HPDE6-E6E7 (cell line): ENCODE results near the gene HDAC1.
"Not testable (repeated sequence)": the region's sequence is repeated elsewhere in the genome, so short reads cannot be mapped to it uniquely, and the experiment has no call there.

Source experiments
- DNase-seq: peaks from one replicate; pipeline ENCODE4 v3.0.0; 2011; ENCODE audit warnings: missing footprints; ENCODE audit errors: extremely low spot score

HDAC1 gene

GRCh38 chr1:32349211-32349708 lies 57.4 kb downstream of the HDAC1 start:
- no peak for DNase-seq

DNA sequence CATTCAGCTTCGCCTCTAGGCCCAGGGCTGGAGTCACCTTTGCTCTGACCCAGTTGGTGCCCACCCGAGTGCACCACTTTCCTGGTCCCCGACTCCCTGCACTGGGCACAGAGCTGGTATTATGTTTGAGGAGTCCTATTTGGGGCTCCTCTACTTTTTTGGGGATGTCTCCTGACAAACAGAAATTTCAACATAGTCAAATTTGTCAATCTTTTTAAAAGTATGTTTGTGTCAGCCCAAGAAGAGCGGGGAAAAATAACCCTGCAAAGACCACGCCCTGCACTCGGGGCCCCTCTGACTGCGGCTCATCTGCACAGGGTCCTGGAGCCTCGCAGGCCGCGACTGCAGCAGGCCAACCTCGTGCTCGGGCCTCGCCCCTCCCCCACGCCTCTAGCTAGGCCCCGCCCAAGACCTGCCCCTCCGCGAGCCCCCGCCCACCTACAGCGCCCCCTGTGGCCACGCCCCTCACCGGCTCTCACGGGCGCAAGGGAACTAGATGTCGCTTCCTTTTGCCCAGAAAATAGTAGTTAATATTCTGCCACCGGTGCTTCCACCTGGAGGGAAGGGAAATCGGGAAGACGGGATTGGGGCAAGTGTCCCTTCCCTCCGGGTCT lies 59.0 kb downstream of the HDAC1 start:
- DNase-seq: peak; percentile 38

- DNase-seq: peak; percentile 93
These were observed 59.7 kb downstream of the HDAC1 start for GRCh38 chr1:32351399-32352238.

DNA sequence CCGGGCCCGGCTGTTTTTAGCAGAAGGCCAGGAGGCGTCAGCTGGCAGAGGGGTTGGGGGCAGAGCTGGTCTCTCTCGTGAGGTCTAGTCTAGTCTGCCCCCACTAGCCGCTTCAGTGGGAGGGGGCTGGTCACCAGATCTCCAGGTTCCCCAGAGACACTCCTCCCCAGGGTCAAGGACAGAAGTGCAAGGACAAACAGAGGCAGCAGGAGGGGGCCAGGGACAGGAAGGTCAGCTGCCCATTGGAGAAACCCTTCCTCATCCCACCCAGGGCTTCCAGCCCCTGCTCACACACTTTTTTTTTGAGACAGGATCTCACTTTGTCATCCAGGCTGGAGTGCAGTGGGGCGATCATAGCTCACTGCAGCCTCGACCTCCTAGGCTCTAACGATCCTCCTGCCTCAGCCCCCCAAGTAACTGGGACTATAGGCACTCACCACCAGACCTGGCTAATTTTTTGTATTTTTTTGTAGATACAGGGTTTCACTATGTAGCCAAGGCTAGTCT lies 60.4 kb downstream of the HDAC1 start:
- no peak for DNase-seq

DNA sequence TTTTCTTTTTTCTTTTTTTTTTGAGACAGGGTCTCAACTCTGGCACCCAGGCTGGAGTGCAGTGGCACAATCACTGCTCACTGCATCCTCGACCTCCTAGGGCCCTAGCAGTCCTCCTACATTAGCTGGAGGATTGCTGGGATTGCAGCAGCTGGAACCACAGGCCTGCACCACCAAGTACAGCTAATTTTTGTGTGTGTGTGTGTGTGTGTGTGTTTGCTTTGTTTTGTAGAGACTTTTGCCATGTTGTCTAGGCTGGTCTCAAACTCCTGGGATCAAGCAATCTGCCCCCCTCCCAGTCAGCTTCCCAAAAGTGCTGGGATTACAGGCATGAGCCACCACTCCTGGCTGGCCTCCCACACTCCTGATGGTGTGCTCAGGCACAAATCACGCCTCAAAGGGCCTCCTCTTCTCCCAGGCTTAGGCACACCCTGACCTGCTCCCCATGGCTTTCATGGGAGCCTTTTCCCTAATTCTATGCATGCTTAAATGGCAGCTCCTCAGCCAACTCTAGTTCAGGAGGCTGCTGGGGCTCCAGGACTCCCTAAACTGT lies 61.0 kb downstream of the HDAC1 start:
- DNase-seq: no peak

- no peak for DNase-seq
These were observed 61.5 kb downstream of the HDAC1 start for GRCh38 chr1:32353431-32353830.

DNA sequence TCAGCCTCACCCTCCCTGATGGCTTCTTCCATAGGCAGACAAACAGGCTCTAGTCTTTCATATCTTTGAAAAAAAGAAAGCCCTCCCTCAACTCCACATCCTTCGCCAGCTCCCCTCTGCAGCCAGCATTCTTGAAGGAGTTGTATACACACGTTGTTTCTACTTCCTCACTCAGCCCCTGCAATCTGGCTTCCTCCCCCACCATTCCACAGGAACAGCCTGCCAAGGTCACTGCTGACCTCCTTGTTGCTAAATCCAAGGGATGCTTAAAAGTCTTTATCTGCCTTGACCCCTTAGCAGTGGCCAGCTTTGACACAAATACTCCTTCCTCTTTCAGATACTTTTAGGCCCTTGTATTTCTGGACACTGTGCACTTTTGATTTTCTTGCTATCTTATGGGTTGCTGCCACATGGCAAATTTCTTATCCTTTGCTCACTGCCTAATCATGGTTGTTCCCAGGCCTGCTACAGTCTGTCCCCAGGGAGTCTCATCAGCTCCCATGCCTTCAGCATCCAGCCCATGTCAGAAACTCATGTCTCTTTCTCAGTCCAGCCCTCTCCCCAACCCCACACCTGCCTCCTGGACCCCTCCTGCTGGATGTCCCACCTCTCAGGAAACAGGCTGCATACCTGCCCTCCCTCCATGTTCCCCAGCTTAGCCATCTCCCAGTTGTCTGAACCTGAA lies 62.1 kb downstream of the HDAC1 start:
- no peak for DNase-seq

- not testable (repeated sequence) for DNase-seq
These were observed 63.9 kb downstream of the HDAC1 start for GRCh38 chr1:32355778-32356177.

GRCh38 chr1:32356478-32356877 lies 64.6 kb downstream of the HDAC1 start:
- DNase-seq: no peak

DNA sequence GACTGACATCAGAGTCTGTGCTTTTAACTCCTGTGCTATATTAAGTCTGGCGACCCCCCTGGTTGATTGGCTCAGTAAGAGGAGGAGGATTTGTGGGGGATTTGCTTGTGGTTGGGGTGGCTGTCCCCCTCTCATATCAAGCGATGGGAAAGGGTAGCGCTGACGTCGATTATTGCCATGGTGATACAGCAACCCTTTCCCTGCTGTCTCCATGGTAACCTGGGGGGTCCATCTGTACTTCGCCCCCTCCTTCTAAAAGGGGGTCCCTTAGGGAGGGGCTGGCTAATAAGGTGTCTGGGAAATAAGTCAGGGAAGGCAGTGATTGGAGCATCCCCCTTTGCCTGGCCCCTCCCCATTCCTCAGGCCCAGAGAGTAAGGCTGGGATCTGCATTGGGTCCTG lies 65.7 kb downstream of the HDAC1 start:
- no peak for DNase-seq

DNA sequence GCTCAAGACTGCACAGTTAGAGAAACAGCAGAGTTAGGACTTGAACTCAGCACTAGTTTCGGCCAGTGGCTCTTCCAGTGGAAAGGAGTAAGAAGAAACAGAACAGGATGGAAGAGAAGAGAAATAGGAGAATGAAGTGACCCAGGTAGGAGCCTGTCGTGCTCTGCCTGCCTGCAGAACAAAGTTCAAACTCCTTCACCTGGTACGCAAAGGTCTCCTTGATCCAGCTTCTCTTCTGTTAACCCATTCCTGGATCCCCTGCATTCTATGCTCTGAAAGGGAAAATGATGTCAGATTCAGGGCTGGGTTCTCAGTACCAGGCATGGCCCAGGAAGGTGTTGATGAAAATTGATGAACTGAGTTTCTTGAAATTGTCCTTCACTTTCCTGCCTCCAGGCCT lies 66.6 kb downstream of the HDAC1 start:
- no peak for DNase-seq

DNA sequence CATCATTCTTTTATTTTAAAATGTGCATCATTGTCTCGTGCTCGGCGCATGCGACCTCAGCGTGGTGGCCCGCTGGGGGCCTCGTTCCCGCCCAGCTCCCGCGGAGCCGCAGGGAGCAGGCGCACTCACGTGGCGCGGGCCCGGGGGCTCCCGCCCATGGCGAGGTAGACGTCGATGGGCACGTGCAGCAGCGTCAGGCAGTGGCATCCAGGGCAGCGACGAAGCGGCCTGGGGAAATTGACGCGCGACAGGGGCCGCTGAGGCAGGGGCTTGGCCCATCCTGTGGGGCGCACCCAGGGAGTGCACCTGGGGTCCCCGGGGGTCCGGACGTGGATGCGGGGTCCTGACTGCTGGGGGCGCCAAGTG lies 69.4 kb downstream of the HDAC1 start:
- DNase-seq: no peak

GRCh38 chr1:32361674-32362473 lies 70.0 kb downstream of the HDAC1 start:
- no peak for DNase-seq

DNA sequence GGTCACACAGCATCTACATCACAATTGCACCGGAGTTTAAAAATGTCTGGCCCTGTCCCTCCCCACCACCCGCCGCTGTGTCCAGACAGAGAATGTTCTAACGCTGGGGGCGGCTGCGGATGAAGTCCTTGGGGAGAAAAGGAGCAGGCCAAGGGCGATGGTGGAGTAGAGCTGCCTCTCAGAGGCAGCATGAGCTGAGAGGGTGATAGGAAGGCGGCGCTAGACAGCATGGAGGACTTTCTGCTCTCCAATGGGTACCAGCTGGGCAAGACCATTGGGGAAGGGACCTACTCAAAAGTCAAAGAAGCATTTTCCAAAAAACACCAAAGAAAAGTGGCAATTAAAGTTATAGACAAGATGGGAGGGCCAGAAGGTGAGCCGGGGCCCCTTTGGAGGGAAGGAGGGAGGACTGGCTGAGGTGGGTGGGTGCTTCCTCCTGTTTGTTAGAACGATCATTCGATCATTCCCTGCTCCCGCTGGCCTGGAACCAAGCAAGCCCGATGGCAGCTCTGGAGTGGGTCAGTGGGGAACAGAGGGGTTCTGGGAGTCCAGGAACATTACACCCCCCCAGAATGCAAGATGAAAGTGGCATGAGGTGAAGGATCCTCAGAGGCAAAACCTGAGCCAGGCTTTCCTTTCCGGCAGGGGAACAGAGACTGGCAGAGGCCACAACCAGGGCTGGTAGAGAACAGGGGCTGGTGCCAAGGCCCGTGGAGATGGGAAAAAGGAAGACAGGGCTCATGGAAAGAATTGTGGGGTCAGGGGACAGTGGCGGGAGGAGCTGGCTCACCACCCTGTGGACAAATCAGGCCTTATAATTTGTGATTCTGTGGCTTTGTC lies 70.8 kb downstream of the HDAC1 start, which contains the start of the genes FAM229A and TSSK3:
TSS of gene FAM229A (minus strand) at position 12 of the 840 bp plus-strand sequence. CDS start 394 bp downstream, outside the sequence.
TSS of gene TSSK3 (plus strand) at position 66 of the 840 bp plus-strand sequence. CDS start at position 229, 163 bp downstream.
- no peak for DNase-seq

- DNase-seq: no peak
These were observed 71.8 kb downstream of the HDAC1 start for GRCh38 chr1:32363713-32364112.

DNA sequence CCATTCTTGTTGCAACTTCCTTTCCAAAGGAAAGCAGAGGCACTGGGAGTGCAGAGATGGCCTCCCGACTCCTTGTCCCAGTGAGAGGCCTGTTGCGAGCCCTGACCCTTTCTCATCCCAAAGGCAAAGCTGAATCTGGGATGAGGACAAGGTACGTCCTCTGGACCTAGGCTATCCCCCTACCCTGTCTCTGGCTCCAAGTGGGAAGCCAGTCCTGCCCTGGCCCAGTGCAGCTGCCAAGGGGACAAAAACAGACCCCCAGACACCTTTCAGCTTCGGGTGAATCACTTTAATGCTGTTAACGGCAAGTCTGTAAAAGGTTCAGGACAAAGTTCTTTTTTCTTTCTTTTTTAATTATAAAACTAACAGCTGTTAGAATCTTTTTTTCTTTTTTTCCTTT lies 73.0 kb downstream of the HDAC1 start:
- no peak for DNase-seq

DNA sequence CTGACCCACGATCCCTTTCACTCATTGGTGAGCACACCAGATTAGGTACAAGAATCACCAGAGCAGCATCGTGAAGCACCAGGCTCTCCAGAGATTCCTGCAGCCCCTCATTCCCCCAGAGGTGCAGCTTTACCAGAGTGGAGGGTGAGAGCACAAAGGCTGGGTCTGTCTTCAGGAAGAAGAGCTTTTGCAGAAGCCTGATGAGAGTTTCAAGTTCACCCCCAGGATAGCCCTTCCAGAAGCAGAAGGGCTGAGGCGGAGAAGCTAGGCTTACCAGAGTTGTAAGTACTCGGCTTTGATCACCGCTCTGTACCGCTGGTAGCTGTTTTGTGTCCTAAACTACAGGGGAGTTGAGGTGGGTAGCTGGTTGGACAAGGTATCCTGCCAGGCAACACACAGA lies 73.6 kb downstream of the HDAC1 start:
- no peak for DNase-seq

GRCh38 chr1:32367912-32368635 lies 76.2 kb downstream of the HDAC1 start:
- no peak for DNase-seq

- DNase-seq: no peak
These were observed 80.4 kb downstream of the HDAC1 start for GRCh38 chr1:32372149-32372756.
